Activated T-cell treated with anti-CD3 and anti-CD28 coated beads, Interleukin-2, amount 50 U/mL, for 1 hour (primary cell): Measurements from ENCODE around the gene STAT5A.
"Not testable (repeated sequence)": the region's sequence is repeated elsewhere in the genome, so short reads cannot be mapped to it uniquely, and the experiment has no call there.

Experiments used
- DNase-seq: peaks from one replicate; pipeline ENCODE4 v3.0.0-alpha.2; 2020

The STAT5A gene

DNA sequence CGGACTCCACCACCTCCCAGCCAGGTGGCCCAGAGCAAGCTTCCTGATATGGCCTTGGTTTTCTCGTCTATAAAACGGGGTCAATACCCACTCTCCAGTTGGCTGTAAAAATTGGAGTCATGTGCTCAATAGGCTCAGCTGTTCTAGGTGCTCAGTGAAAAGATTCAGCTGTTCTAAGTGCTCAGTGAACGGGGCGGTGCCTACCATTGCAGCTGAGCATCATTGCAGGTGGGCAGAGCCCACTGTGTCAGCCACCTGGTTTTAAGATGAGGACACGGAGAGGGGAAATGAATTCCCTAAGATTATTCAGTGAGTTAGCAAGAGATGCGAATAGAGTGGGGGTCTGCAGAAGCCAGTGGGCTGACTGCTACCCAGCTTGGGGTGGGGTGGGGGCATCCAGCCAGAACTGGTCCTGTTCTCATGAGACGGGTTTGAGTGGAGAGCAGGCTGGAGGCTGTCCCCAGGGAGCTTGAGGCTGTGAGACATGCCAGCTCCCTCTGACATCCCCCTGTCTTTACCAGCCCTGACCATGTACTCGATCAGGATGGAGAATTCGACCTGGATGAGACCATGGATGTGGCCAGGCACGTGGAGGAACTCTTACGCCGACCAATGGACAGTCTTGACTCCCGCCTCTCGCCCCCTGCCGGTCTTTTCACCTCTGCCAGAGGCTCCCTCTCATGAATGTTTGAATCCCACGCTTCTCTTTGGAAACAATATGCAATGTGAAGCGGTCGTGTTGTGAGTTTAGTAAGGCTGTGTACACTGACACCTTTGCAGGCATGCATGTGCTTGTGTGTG lies 21.9 kb downstream of the STAT5A start:
- no peak for DNase-seq

- DNase-seq: no peak
Measured at GRCh38 chr17:42310787-42311215, 22.5 kb downstream of the STAT5A start.

- DNase-seq: no peak
Measured at GRCh38 chr17:42311240-42312034, 23.1 kb downstream of the STAT5A start.

GRCh38 chr17:42312035-42312284 lies 23.7 kb downstream of the STAT5A start:
- no peak for DNase-seq

DNA sequence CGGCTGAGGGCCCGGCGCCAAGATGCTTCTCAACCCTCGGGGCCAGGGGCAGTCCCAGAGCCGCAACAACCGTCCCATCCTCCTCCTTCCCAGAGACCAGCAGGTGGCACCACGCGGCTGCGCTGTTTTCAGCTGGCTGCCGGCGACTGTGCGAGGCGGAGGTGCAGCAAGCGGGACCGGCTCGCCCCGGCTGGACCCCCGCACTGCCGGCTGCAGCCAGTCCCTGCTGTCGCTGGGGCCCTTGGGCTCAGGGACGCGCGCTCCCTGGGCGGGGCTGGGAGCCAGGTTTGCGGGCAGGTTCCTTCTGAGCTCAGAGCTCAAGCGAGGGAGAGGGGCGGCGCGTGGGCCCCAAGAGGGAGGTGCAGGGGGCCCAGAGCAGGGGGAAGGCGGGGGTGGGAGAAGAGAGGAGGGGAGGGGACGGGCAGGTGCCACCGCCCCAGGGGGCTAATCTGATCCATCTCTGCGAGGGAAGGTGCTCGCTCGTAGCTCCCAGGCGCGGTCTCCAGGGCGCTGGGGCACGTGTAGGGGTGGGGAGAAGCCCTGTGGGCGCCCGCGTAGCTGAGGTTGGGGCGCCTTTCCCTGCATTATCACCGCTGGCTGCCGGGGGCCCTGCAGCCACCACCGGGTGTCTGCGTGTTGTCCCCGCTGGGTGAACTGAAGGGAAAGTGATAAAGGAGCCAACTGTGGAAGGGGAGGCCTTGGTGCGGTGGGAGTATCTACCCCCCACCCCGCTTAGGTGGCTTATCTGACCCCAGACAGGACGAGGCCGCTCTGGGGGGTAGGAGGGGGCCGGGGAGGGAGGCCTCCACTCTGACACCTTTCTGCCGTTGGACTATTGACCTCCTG lies 24.2 kb downstream of the STAT5A start:
- DNase-seq: peak; percentile 82

- DNase-seq: no peak
Measured at GRCh38 chr17:42313389-42313772, 25.1 kb downstream of the STAT5A start.

DNA sequence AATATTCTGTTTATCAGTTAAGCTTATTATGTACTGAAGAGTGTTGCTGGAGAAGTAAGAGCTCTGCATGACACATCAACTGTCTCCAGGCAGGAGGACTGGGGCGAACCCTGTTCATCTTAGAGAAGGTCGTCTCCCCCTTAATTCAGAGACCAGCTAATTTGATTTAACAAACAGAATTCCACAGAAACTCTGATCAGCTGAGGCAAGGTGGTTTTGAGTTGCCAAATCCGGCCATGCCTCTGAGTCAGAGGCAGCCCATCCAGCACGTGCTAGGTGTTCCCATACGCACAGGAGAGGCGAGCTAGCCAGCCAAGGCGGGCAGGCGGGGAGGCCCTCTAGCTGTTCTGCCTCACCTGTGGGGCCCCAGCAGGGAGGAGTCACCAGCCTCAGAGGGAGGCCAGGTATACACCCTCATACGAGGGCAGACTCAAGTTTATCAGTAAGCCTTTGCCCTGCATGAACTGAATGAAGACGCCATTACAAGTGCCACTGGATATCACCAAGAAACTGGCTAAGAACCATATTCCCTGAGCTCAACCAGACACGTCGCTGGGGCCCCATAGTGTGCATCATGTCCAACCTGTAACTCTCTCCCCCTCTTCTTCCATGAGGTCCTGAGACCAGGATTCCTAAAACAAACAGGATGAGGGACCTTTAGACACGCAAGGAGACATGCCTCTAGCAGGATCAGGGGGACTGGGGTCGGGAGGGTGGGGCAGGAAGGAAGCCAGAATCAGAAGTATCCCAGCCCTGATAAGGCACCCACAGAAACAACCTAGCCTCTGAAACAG lies 25.7 kb downstream of the STAT5A start:
- DNase-seq: peak; percentile 65

DNA sequence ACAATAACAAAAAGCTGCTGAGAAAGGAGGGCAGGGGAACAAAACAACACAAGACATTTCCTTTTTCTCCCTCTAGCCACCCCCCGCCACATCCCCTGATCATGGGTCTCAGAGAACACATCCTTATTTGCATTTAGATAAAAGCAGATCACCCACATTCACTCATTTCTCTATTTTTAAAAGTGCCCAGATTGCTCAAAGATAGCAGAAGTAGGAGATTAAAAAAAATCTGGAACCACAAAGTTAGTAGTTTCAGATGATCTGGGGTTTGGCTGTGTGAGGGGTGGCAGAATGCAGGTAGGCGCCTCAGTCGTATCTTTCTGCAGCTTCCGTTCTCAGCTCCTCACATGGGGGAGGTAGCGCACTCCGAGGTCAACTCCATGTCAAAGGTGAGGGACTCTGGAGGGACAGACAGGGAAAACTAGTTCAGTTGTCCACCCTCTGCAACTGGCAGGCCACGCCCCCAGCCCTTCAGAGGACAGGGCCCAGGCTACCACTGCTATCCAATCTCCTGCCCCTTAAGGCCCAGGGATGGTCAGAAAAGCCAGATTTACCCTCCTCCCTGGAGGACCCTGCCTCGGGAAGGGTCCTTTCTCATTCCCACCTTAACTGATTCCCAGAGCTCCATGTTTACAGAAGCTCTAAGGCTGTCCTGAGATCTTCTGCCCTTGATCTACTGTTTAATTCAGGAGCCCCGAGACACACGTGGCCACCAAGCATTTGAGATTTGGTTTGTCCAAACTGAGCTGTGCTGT lies 27.3 kb downstream of the STAT5A start:
- DNase-seq: no peak

- DNase-seq: no peak
Measured at GRCh38 chr17:42316755-42317154, 28.5 kb downstream of the STAT5A start.

GRCh38 chr17:42317266-42317845 lies 29.1 kb downstream of the STAT5A start:
- DNase-seq: no peak

- DNase-seq: not testable (repeated sequence)
Measured at GRCh38 chr17:42317967-42318366, 29.7 kb downstream of the STAT5A start.

- DNase-seq: no peak
Measured at GRCh38 chr17:42321555-42321954, 33.3 kb downstream of the STAT5A start.

- DNase-seq: peak; percentile 94
Measured at GRCh38 chr17:42322382-42323267, 34.3 kb downstream of the STAT5A start.

DNA sequence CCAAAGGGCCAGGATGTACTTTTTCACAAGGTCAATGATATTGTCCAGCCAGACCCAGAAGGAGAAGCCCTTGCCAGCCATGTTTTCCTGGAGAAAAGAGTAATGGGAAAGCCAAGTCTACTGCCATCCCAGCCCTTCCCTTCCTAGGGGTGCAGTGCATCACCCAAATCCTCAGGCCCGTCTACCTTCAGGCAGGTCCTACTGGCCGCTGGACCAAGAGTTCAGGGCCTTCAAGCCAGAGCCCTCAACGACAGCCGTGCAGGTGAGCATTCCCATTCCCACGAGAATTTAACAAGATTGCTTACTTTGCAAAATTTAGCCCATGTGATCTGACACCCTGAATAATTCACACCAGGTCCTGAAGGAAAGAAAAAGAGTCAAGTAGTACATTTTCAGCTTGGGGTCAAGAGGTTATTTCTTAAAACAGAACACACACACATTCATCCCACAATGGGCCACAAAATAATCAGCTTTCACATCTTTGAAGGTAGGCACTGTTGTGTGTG lies 35.0 kb downstream of the STAT5A start:
- DNase-seq: no peak

- no peak for DNase-seq
Measured at GRCh38 chr17:42325026-42325425, 36.7 kb downstream of the STAT5A start.

DNA sequence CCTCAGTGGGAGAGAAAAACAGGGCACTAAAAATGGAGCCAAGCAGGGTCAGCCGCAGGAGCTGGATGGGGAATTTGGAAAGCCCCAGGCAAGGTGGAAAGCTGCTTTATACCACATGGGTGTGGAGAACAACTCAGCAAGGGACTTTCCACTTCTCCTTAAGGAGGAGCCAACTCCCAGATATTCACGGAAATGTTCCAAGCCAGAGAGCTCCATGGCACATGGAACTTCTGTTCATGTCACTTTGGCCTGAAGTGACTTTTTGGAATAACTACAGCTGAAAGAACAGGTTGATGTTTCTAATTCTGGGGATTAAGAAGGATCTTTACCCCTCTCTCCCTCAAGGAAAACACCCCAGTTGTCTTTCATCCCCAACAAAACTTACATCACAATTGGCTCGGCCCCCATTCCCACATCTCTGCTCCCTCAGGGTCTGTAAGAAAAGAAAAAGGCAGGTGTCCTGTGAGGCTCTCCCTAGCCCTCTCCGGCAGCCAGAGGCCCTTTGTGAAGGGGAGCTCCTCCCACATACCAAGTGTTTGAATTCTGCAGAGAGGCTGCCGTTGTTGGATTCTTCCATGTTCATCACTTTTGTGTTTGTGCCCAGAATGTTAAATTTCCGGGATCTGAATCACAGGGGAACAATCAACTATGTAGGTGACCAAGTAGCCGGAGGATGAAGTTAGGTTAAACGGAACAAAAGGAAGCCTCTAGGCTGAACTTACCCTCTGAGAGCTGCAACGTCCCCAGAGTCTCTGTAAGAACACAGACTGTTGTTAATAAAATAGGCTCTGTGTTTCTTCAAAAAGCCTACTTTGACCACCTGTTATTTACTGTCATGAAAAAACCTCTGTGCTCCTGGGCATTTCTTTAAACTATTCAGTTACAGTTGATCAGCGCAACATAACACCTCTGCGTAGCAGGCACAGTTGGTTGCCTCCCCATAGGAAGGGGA lies 41.0 kb downstream of the STAT5A start:
- DNase-seq: no peak

DNA sequence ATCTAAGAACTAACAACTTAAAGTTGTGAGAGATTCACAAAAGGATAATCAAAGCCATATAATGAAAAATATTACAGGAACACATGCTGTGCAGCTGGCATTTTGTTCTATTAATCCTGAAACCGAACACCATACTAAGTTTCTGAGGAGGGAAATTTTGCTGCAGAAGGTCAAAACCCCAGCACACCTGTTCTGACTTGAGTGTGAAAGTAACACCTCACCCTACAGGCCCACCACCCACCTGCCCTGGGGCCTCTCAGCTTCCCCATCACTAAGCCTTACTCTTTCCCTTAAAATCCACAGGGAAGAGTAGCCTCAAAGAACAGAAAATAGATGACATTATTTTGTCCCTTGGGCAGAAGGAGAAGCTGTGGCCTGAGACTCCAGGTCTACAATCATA lies 44.8 kb downstream of the STAT5A start:
- DNase-seq: no peak

GRCh38 chr17:42334677-42335076 lies 46.4 kb downstream of the STAT5A start:
- DNase-seq: no peak

- peak; percentile 72 for DNase-seq
Measured at GRCh38 chr17:42337442-42337841, 49.1 kb downstream of the STAT5A start.
